K562 (cell line): ENCODE measurements around the gene SOX6. TPM values are rescaled to one million over a fixed set of nuclear protein-coding genes. Genes with fewer than 3 reads are reported as not detected.
A peak's percentile ranks its signal among the peaks of the same experiment; 100 is the strongest.

Source experiments
- ATAC-seq: fragments of 200-7000 bp; cut with Tn5 transposase; 3 replicates; pipeline ENCODE4 v1.9.1; 2020; ENCODE audit warnings: moderate library complexity
- BruUV-seq: library from RNA; stranded (reverse); fragments of 400-500 nt; replicated peaks from 2 replicates; lab custom pipeline; 2021; lab: Mats Ljungman, UMichigan
- CTCF ChIA-PET: fragments of 300-600 bp; formaldehyde crosslinking; extraction: SDS; loops from one replicate; lab custom pipeline; 2021; ENCODE audit warnings: low intra/inter-chr PET ratio; lab: Yijun Ruan, JAX
- POLR2A ChIA-PET: fragments of 300-600, 350-650 bp; sonication (Branson Sonifier 250); formaldehyde crosslinking; extraction: SDS; loops from one replicate; lab custom pipeline; 2021; ENCODE audit warnings: antibody characterized with exemption, inconsistent platforms; lab: Yijun Ruan, JAX
- DNase-seq, 4 experiments: peaks; one replicate each; pipeline versions ENCODE4 v3.0.0 to v3.0.0-alpha.2; 2011 to 2018; ENCODE audit warnings: low spot score in 3 of 4, mixed read lengths in 3 of 4; ENCODE audit errors: extremely low read depth in 1 of 4
- FAIRE-seq: peaks from 2 replicates; lab custom pipeline; 2011; peaks lifted over from hg19 to GRCh38; lab: Jason Lieb, UNC
- H2AFZ ChIP-seq: 2 replicates; pipeline ENCODE4 v1.6.0; 2011; ENCODE audit warnings: low read depth, low read length, control low read depth, inconsistent platforms
- H3K27ac ChIP-seq: fragments of 200-600 bp; 3 replicates; pipeline ENCODE4 v1.8.0; 2011; ENCODE audit warnings: low read depth, mild to moderate bottlenecking, control low read depth, inconsistent platforms, low read length, moderate library complexity, mixed read lengths; ENCODE audit errors: extremely low read depth
- H3K27me3 ChIP-seq, 2 experiments: fragments of 300-600 bp in 1 of 2; 2 replicates in 1 of 2; 3 replicates in 1 of 2; pipeline versions ENCODE4 v1.6.0 to v1.8.0; 2011; ENCODE audit warnings: inconsistent platforms in 2 of 2, low read length in 2 of 2, mild to moderate bottlenecking in 1 of 2, mixed read lengths in 1 of 2, moderate library complexity in 1 of 2; ENCODE audit not compliant: control insufficient read depth in 2 of 2, insufficient read depth in 2 of 2
- H3K36me3 ChIP-seq: fragments of 300-600 bp; 3 replicates; pipeline ENCODE4 v1.8.0; 2011; ENCODE audit warnings: mild to moderate bottlenecking, low read length, inconsistent platforms; ENCODE audit not compliant: control insufficient read depth, insufficient read depth
- H3K4me1 ChIP-seq, 2 experiments: fragments of 200-600 bp in 1 of 2; replicated peaks in 1 of 2; 2 replicates in 1 of 2; 3 replicates in 1 of 2; pipeline versions ENCODE4 v1.5.1 to v1.8.0; 2011; ENCODE audit warnings: inconsistent platforms in 2 of 2, low read length in 2 of 2, mild to moderate bottlenecking in 1 of 2, mixed read lengths in 1 of 2, moderate library complexity in 1 of 2; ENCODE audit not compliant: control insufficient read depth in 2 of 2, insufficient read depth in 2 of 2
- H3K4me2 ChIP-seq: 2 replicates; pipeline ENCODE4 v1.6.1; 2011; ENCODE audit warnings: low read length, control low read depth, inconsistent platforms, mixed read lengths; ENCODE audit not compliant: insufficient read depth
- H3K4me3 ChIP-seq: fragments of 200-600 bp; sonication (generic), shearing (Covaris generic); 2 replicates; pipeline ENCODE4 v1.5.1; 2016; ENCODE audit warnings: control low read depth, inconsistent platforms
- H3K79me2 ChIP-seq: fragments of 200-600 bp; 3 replicates; pipeline ENCODE4 v1.8.0; 2011; ENCODE audit warnings: low read length, inconsistent platforms; ENCODE audit not compliant: control insufficient read depth, insufficient read depth
- H3K9ac ChIP-seq, 2 experiments: 2 replicates each; pipeline versions ENCODE4 v1.6.0 to v1.6.1; 2011; ENCODE audit warnings: low read depth in 2 of 2, low read length in 2 of 2, control low read depth in 1 of 2, inconsistent platforms in 1 of 2, mild to moderate bottlenecking in 1 of 2, mixed read lengths in 1 of 2; ENCODE audit not compliant: insufficient read depth in 1 of 2
- H3K9me1 ChIP-seq: one replicate; pipeline ENCODE4 v1.6.0; 2011; ENCODE audit warnings: inconsistent platforms, mild to moderate bottlenecking, low read length, moderate library complexity; ENCODE audit not compliant: control insufficient read depth, insufficient read depth
- H3K9me3 ChIP-seq: replicated peaks from 2 replicates; pipeline ENCODE4 v1.5.1; 2011; ENCODE audit warnings: low read depth, low read length, inconsistent platforms; ENCODE audit not compliant: control insufficient read depth, insufficient read depth
- H4K20me1 ChIP-seq: replicated peaks from 2 replicates; pipeline ENCODE4 v1.6.1; 2011; ENCODE audit warnings: low read length, inconsistent platforms, mixed read lengths; ENCODE audit not compliant: control insufficient read depth, insufficient read depth
- ARID1B ChIP-seq: fragments of 450-650 bp; IDR thresholded peaks from 2 replicates; pipeline ENCODE4 v1.6.1; 2016; ENCODE audit warnings: antibody characterized with exemption, mild to moderate bottlenecking, inconsistent platforms
- GATAD2B ChIP-seq: fragments of 450-650 bp; IDR thresholded peaks from 2 replicates; pipeline ENCODE4 v1.6.1; 2017; ENCODE audit warnings: mild to moderate bottlenecking, borderline replicate concordance
- GTF2E2 ChIP-seq: fragments of 200-800 bp; sonication (Bioruptor generic); IDR thresholded peaks from 2 replicates; pipeline ENCODE4 v1.6.1; 2016; ENCODE audit warnings: missing genetic modification characterization, missing compliant biosample characterization
- GTF2F1 ChIP-seq: IDR thresholded peaks from 2 replicates; pipeline ENCODE4 v1.6.1; 2011; ENCODE audit warnings: low read depth, low read length, improper control_type of control experiment
- HMBOX1 ChIP-seq: sonication (generic); IDR thresholded peaks from 2 replicates; pipeline ENCODE4 v1.6.1; 2016
- JUND ChIP-seq, 2 experiments: IDR thresholded peaks; 2 replicates in 1 of 2; 3 replicates in 1 of 2; pipeline ENCODE4 v1.6.1; 2011; ENCODE audit warnings: borderline replicate concordance in 2 of 2, low read depth in 2 of 2, low read length in 2 of 2, improper control_type of control experiment in 1 of 2, missing biosample characterization in 1 of 2, missing genetic modification characterization in 1 of 2, missing genetic modification reagents in 1 of 2
- MEIS2 ChIP-seq: fragments of 450-650 bp; IDR thresholded peaks from 2 replicates; pipeline ENCODE4 v1.6.1; 2014; ENCODE audit warnings: mild to moderate bottlenecking; ENCODE audit not compliant: partially characterized antibody
- PCBP1 ChIP-seq: fragments of 200-400 bp; formaldehyde crosslinking; IDR thresholded peaks from 2 replicates; pipeline ENCODE4 v1.6.1; 2018; ENCODE audit warnings: mild to moderate bottlenecking, low read depth, low read length; ENCODE audit not compliant: poor library complexity, severe bottlenecking
- RBM14 ChIP-seq: fragments of 200-400 bp; formaldehyde crosslinking; IDR thresholded peaks from 2 replicates; pipeline ENCODE4 v1.6.1; 2018; ENCODE audit warnings: low read depth, mild to moderate bottlenecking, low read length, moderate library complexity, borderline replicate concordance; ENCODE audit not compliant: insufficient read depth
- SREBF2 ChIP-seq: sonication (generic); formaldehyde crosslinking; IDR thresholded peaks from 2 replicates; pipeline ENCODE4 v1.4.0; 2020; ENCODE audit warnings: mild to moderate bottlenecking, missing genetic modification reagents
- TEAD4 ChIP-seq, 2 experiments: sonication (generic) in 1 of 2; formaldehyde crosslinking in 1 of 2; IDR thresholded peaks; 2 replicates each; pipeline versions ENCODE4 v1.6.1 to v1.8.0; 2012 to 2022; ENCODE audit warnings: borderline replicate concordance in 1 of 2, inconsistent platforms in 1 of 2, low read length in 1 of 2, mild to moderate bottlenecking in 1 of 2, missing genetic modification reagents in 1 of 2
- ZFX ChIP-seq: sonication (generic); formaldehyde crosslinking; IDR thresholded peaks from 2 replicates; pipeline ENCODE4 v1.8.0; 2022; ENCODE audit warnings: mild to moderate bottlenecking, missing genetic modification reagents, moderate library complexity
- WGBS: fragments of 100-300 bp; shearing (Covaris generic); methylation state at CpG from one replicate; pipeline ENCODE4 v1.1.6; 2016; ENCODE audit warnings: low coverage, mixed read lengths; ENCODE audit not compliant: insufficient coverage; ENCODE audit errors: missing lambda C conversion rate; 5-methylcytosine and 5-hydroxymethylcytosine counted together
- in situ Hi-C: fragments of 300-500 bp; cut with MboI; formaldehyde crosslinking; loops from 4 replicates; pipeline ENCODE4 v1.15.0; 2018; ENCODE audit warnings: inconsistent platforms, mixed read lengths
- intact Hi-C: fragments of 100-400 bp; cut with micrococcal nuclease; formaldehyde crosslinking; loops from 2 replicates; pipeline ENCODE4 v1.14.2; 2022
- polyA plus RNA-seq, 8 experiments: library from polyadenylated mRNA; depleted of rRNA in 4 of 8; stranded (reverse) in 5 of 8; unstranded in 3 of 8; fragments of >200 nt; fragmentation: Nextera tagmentation in 2 of 8; fragmentation: Illumina TruSeq in 1 of 8; extraction: Ambion mirVana in 2 of 8; extraction: Trizol in 1 of 8; gene quantifications; 2 replicates each; pipeline versions ENCODE4 v1.2.1 to v1.2.3, GENCODE V29; 2011 to 2014; ENCODE audit warnings: inconsistent platforms in 1 of 8, missing spikeins in 1 of 8
- total RNA-seq, 7 experiments: library from RNA; depleted of rRNA in 6 of 7; stranded (reverse); fragments of >200 nt in 6 of 7; fragmentation: Illumina TruSeq in 2 of 7; extraction: Trizol in 2 of 7; gene quantifications; 2 replicates each; pipeline versions ENCODE4 v1.2.1 to v1.2.3, GENCODE V29; 2011 to 2021; ENCODE audit warnings: low replicate concordance in 1 of 7
- TF ChIP-seq, protein P1 (sequence below): fragments of 450-650 bp; IDR thresholded peaks from 2 replicates; pipeline ENCODE4 v1.6.1; 2017; ENCODE audit warnings: antibody characterized with exemption, mild to moderate bottlenecking

Gene SOX6
- total and polyA plus RNA-seq, 9 of the 15 experiments (the other 6 are each of a cell fraction or from before 2014, with no cell fraction given) = 0.89 to 8.7 (median 5.7) TPM

- Histone ChIP-seq H3K36me3 (no peaks in the 10 kb centered on the region), H3K9ac (peak overlapping the region in 1 of 2 experiments; percentile 16; a peak in 1 of 4 replicates), H3K27ac (peak overlapping the region; percentile 54), H3K27me3 (no peaks in the 10 kb centered on the region), H3K4me1 (peaks cover 0 to 25% of the 10 kb centered on the region in 2 experiments), H2AFZ (peak overlapping the region; percentile 52), H3K79me2 (no peaks in the 10 kb centered on the region; the same call in 2 of the 3 replicates), H3K4me3 (no peak overlapping the region), H3K9me1 (no peaks in the 10 kb centered on the region), H3K4me2 (no peak overlapping the region; the same call in 1 of the 2 replicates), H4K20me1 (no peaks in the 10 kb centered on the region), H3K9me3 (no peaks in the 10 kb centered on the region)
- WGBS = 0% methylated on average over 1 of the region's 1 CpG
- CTCF ChIA-PET = no interaction called here
- DNase-seq = peak in 2 of 4 experiments; percentile 34 to 69
- in situ Hi-C loops (no loop called here), intact Hi-C loops (no loop called here)
- POLR2A ChIA-PET = interaction anchor here (1.1 to 1.7 kb wide), 2 partner anchors 9 to 29 kb away, joined by 3 to 5 read pairs; partner anchors contain the start of gene SOX6
- peak; percentile 67 for FAIRE-seq
- no TSS peak for BruUV-seq
- peak; percentile 83 for ATAC-seq
- TF ChIP-seq TEAD4 (IDR thresholded peaks at IDR 0.05; ENCODE audit: low read length) (peak; percentile 49), TEAD4 (CRISPR knock-in tag; IDR thresholded peaks at IDR 0.05; ENCODE audit: borderline replicate concordance) (no peak), ARID1B (peak; percentile 26; the same call in 1 of the 2 replicates), PCBP1 (no peak), MEIS2 (peak; percentile 32), GATAD2B (no peak), GTF2F1 (no peak), RBM14 (no peak), ZFX (CRISPR knock-in tag) (no peak), SREBF2 (no peak), HMBOX1 (peak; percentile 94), JUND (IDR thresholded peaks at IDR 0.05; ENCODE audit: borderline replicate concordance, low read depth, low read length) (peak; percentile 53; the same call in 1 of the 2 replicates), JUND (tag; IDR thresholded peaks at IDR 0.05; ENCODE audit: borderline replicate concordance, low read depth, low read length) (peak; percentile 42; the same call in 1 of the 3 replicates), GTF2E2 (tag) (0 out of 2 replicates have a peak, but pooled peaks have one; percentile 58)
- TF ChIP-seq, protein P1, sequence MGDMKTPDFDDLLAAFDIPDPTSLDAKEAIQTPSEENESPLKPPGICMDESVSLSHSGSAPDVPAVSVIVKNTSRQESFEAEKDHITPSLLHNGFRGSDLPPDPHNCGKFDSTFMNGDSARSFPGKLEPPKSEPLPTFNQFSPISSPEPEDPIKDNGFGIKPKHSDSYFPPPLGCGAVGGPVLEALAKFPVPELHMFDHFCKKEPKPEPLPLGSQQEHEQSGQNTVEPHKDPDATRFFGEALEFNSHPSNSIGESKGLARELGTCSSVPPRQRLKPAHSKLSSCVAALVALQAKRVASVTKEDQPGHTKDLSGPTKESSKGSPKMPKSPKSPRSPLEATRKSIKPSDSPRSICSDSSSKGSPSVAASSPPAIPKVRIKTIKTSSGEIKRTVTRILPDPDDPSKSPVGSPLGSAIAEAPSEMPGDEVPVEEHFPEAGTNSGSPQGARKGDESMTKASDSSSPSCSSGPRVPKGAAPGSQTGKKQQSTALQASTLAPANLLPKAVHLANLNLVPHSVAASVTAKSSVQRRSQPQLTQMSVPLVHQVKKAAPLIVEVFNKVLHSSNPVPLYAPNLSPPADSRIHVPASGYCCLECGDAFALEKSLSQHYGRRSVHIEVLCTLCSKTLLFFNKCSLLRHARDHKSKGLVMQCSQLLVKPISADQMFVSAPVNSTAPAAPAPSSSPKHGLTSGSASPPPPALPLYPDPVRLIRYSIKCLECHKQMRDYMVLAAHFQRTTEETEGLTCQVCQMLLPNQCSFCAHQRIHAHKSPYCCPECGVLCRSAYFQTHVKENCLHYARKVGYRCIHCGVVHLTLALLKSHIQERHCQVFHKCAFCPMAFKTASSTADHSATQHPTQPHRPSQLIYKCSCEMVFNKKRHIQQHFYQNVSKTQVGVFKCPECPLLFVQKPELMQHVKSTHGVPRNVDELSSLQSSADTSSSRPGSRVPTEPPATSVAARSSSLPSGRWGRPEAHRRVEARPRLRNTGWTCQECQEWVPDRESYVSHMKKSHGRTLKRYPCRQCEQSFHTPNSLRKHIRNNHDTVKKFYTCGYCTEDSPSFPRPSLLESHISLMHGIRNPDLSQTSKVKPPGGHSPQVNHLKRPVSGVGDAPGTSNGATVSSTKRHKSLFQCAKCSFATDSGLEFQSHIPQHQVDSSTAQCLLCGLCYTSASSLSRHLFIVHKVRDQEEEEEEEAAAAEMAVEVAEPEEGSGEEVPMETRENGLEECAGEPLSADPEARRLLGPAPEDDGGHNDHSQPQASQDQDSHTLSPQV = peak; percentile 47; the same call in 1 of the 2 replicates
These were observed 9.4 kb downstream of the SOX6 start for GRCh38 chr11:16346975-16347374.
